RPMI8226 (cell line): ENCODE measurements around the gene PRDM2.

ENCODE experiments used
- DNase-seq: peaks from one replicate; pipeline ENCODE4 v3.0.0-alpha.2; 2015

The PRDM2 gene

GRCh38 chr1:13869172-13869797 lies 169.3 kb downstream of the PRDM2 start:
- no peak for DNase-seq

GRCh38 chr1:13871413-13871812 lies 171.4 kb downstream of the PRDM2 start:
- DNase-seq, result no peak

GRCh38 chr1:13871886-13872285 lies 171.9 kb downstream of the PRDM2 start:
- DNase-seq, result no peak

DNA sequence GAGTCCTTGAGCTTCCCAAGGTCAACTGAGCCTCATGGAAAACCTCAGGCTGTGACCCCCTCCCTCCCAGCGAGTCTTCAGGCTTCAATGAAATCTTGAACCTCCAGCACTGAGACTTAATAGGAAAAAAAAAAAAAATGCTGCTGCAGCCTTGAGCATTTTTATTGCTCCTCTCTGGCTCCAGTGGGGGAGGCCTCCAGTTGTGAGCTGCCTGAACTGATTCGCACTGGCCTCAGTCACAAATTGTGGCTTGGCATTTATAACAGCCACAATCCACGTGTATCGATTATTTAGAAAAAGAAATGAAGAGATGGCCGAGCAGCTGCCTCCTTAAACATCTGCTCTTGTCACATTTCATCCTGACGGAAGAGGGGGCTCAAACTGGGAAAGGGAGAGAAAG lies 173.0 kb downstream of the PRDM2 start:
- DNase-seq, result no peak
